Measurements from ENCODE around the gene SHROOM4. TPM values are rescaled to one million over a fixed set of nuclear protein-coding genes. Genes with fewer than 3 reads are reported as not detected.

Gene SHROOM4
- total RNA-seq, 1 experiment from 2014 or later = 2.1 TPM

- H3K23ac ChIP-seq (ENCODE audit: insufficient read length, low read depth, low read length) = no peak overlapping the region
- Mint-ChIP-seq H3K27me3 (ENCODE audit: low read depth) (no peaks in the 10 kb centered on the region; the same call in 1 of the 2 replicates), H3K9me3 (peaks cover 49 to 57% of the 10 kb centered on the region in 2 experiments), H3K27ac (no peak overlapping the region), H3K4me3 (no peak overlapping the region), H3K36me3 (ENCODE audit: insufficient read depth in 1 of 3, low read depth in 3 of 3) (no peaks in the 10 kb centered on the region; a peak in 2 of 7 replicates), H3K4me1 (no peaks in the 10 kb centered on the region)
- no peaks in the 10 kb centered on the region for H3K23me2 ChIP-seq (ENCODE audit: insufficient read length, low read depth, low read length, poor library complexity, severe bottlenecking)
- H3K4me2 ChIP-seq (ENCODE audit: insufficient read depth, insufficient read length, low read length) = no peak overlapping the region
- H3T11ph ChIP-seq (ENCODE audit: low read length) = no peak overlapping the region
- H3K4me1 ChIP-seq (ENCODE audit: insufficient read depth, low read length) = no peaks in the 10 kb centered on the region
- H4K8ac ChIP-seq (replicated peaks; ENCODE audit: insufficient read length, low read depth, low read length) = no peak overlapping the region
- H3K4ac ChIP-seq (ENCODE audit: low read depth, low read length) = no peak overlapping the region
- no peaks in the 10 kb centered on the region for H3K79me1 ChIP-seq (ENCODE audit: insufficient read depth, low read depth, low read length, poor library complexity, severe bottlenecking)
- no peak overlapping the region for H2BK12ac ChIP-seq (ENCODE audit: insufficient read length, low read depth, low read length)
- H3K27ac ChIP-seq (ENCODE audit: insufficient read length, low read depth, low read length) = no peak overlapping the region
- H3K27me3 ChIP-seq (ENCODE audit: insufficient read depth, low read length) = no peaks in the 10 kb centered on the region
- no peaks in the 10 kb centered on the region for H3K79me2 ChIP-seq (ENCODE audit: insufficient read depth, low read length)
- no peaks in the 10 kb centered on the region for H3K9me3 ChIP-seq (ENCODE audit: control insufficient read depth, low read depth, low read length)
- H2BK5ac ChIP-seq (ENCODE audit: insufficient read length, low read length) = no peak overlapping the region
- no peak for DNase-seq
- no peak overlapping the region for H4K5ac ChIP-seq (ENCODE audit: insufficient read length, low read depth, low read length)
- WGBS (ENCODE audit: extremely low coverage, insufficient read length, low lambda C conversion rate) = no CpG with 5 or more reads among the region's 1 CpG
- H3K14ac ChIP-seq (ENCODE audit: insufficient read depth, low read length) = no peak overlapping the region
- no peak overlapping the region for H2AFZ ChIP-seq (ENCODE audit: low read length)
- H4K20me1 ChIP-seq (ENCODE audit: control insufficient read depth, insufficient read depth, insufficient read length) = no peaks in the 10 kb centered on the region
- H2BK120ac ChIP-seq (ENCODE audit: low read depth, low read length, poor library complexity, severe bottlenecking) = no peak overlapping the region
- H2BK20ac ChIP-seq (ENCODE audit: low read depth, low read length, poor library complexity, severe bottlenecking) = no peak overlapping the region
- H3K56ac ChIP-seq (ENCODE audit: insufficient read length, low read depth, low read length) = no peak overlapping the region
- H2BK15ac ChIP-seq (ENCODE audit: low read depth, low read length) = no peak overlapping the region
- no peak overlapping the region for H4K91ac ChIP-seq (ENCODE audit: insufficient read length, low read depth, low read length)
- TF ChIP-seq, protein P1, sequence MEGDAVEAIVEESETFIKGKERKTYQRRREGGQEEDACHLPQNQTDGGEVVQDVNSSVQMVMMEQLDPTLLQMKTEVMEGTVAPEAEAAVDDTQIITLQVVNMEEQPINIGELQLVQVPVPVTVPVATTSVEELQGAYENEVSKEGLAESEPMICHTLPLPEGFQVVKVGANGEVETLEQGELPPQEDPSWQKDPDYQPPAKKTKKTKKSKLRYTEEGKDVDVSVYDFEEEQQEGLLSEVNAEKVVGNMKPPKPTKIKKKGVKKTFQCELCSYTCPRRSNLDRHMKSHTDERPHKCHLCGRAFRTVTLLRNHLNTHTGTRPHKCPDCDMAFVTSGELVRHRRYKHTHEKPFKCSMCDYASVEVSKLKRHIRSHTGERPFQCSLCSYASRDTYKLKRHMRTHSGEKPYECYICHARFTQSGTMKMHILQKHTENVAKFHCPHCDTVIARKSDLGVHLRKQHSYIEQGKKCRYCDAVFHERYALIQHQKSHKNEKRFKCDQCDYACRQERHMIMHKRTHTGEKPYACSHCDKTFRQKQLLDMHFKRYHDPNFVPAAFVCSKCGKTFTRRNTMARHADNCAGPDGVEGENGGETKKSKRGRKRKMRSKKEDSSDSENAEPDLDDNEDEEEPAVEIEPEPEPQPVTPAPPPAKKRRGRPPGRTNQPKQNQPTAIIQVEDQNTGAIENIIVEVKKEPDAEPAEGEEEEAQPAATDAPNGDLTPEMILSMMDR (conservative IDR thresholded peaks at IDR 0.05) = no peak
- no peak overlapping the region for H3K18ac ChIP-seq (ENCODE audit: insufficient read length, low read depth, low read length)
- H2AK5ac ChIP-seq (ENCODE audit: insufficient read length, low read length) = no peak overlapping the region
- H3K9ac ChIP-seq (ENCODE audit: extremely low read depth, insufficient read length, low read length) = no peak overlapping the region
Observed at GRCh38 chrX:50671661-50672060, 142.3 kb downstream of the SHROOM4 start.
